HK-2 (cell line): ENCODE results near the gene CADPS.

Experiments used
- DNase-seq: peaks from one replicate; pipeline ENCODE4 v3.0.0-alpha.2; 2018; ENCODE audit not compliant: unreplicated experiment

The CADPS gene

DNA sequence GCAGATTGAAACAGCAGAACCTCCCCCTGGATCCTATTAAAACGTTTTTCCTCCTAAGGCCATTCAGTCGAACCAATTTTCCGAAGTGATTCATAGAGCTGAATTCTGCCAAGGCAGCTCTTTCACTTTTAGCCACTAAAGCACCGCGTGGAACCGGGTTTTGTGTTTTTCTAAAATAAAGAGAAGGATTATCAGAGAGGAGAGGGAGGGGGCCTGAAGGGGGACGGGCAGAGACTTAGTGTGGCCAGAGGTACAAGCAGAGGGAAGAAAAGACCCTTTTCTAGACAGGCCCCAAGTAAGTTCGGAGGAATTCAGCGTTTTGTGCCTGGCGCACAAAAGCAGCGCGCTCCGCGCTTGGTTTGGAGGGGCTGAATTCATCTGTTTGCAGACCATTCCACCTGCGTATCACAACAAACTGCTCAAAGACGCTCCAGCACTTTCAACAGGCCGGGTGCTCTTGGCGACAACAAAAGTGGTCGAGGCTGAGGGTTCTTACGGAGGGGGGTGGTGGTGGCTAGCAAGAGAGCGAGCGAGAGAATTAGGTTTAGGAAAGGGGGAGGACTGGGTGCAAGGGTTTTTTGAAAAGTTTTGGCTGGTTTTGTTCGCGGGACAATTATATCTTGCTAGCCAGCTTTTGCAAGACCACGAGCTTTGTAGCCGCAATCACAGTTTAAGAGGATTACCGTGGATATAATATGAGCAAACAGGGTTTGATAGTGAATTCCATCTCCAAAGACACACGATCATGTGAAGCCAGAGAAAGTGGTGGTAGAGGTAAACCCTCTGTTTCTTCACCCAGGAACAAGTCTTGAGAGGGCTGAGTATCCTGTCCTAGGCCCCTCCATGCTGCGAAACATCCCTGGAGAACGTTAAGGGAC lies 500.6 kb downstream of the CADPS start:
- DNase-seq: no peak

DNA sequence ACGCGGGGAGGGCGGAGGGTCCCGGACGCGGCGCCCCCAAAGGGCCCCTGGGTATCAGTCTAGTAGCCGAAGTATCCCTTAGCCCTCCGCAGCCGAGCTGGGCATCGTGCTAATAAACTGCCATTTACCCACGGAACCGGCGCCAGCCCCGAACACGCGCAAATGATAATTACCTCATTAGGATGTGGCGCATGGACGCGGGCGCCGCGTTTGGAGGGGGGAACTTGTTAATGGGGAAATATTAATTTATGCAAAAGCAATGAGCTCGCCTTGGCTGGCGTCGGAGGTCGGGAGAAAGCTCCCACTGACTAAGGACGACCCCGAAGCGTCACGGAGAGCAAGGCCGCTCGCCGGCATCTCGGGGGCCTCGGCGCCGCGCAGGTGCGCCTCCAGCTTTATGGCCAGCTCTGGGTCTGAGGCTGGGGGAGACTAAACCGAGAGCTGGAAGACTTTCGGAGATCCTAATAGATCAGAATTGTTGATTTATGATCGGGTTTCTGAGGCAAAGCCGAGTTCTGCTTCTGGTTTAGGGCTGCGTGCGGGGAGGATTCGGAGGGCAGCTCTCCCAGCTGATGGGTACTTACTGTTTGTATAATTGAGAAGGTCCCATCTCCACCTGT lies 501.4 kb downstream of the CADPS start:
- no peak for DNase-seq

DNA sequence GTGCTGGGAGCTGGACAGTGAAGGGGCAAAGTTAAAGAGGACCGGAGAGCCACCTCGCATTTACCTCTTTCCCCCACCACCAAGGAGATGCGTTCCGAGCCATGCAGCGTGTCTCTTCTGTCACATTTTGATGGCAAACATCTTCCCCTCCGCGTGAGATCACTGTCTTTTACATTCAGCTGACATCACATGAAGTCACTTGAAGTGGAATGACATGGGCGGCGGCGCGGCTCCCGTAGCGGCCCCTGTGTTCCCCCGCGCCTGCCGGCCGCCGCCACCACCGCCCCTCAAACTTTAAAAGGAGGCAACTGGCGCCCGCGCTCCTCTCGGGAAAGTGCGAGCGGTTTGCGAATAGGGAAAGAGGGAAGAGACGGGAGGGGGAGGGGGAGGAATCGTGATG lies 502.0 kb downstream of the CADPS start, which contains the start of gene FEZF2:
Gene FEZF2, minus strand, starts transcription at position 336 of the 400 bp plus-strand sequence. CDS start 682 bp downstream, outside the sequence.
- no peak for DNase-seq

DNA sequence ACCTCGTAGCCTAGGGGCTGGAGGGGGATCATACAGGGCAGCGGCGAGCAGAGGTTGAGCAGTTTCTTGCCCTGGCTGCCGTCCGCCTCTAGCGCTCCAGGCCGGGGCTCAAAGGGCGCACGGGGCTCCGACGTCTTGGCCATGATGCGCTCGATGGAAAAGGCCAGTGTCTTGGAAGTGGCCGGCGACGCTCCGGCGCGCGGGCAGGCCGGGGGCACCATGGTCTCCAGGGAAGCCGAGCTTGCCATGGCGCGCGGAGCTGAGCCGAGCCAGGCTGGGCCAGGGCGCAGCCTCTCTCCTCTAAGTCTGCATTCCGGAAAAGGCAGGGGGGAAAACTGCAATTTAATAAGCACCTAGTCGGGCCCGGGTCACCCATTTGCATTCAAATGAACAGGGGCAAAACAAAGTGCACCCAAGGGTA lies 502.6 kb downstream of the CADPS start:
- no peak for DNase-seq

DNA sequence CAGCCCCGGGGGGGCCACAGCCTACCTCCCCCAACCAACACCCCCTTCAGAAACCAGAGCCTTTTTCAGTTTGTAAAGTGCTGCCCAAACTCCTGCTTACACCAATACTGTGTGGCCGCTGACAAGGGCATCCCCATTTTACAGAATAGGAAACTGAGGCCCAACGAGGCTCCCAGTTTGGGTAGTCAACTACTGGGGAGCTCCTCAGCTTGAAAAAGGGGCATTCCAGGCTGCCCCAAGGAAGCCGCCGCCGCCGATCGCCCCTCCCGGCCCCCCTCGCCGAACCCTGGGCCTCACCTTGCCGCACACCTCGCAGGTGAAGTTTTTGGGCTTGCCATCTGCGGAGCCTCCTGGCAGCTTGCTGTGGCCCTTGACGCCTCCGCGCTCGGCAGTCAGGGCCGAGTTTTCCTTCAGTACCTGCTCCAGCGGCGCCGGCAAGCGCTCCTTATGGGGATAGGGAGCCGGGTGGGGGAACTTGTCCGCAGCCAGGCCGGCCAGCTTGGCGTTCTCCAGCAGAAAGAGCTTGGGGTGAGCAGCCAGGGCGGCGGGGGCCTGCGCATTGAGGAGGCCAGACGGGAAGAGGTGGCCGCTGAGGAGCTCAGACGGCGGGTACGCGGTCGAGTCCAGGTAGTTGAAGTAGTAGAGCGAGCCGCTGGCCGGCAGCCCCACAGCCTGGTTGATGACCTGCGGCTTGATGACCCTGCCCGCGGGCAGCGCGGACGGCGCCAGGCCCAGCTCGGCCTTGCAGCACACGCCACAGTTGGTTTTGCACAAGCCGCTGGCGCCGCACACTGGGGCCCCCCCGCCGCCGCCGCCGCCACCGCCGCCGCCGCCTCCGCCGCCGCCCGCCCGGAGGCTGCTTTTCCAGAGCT lies 503.3 kb downstream of the CADPS start:
- no peak for DNase-seq

DNA sequence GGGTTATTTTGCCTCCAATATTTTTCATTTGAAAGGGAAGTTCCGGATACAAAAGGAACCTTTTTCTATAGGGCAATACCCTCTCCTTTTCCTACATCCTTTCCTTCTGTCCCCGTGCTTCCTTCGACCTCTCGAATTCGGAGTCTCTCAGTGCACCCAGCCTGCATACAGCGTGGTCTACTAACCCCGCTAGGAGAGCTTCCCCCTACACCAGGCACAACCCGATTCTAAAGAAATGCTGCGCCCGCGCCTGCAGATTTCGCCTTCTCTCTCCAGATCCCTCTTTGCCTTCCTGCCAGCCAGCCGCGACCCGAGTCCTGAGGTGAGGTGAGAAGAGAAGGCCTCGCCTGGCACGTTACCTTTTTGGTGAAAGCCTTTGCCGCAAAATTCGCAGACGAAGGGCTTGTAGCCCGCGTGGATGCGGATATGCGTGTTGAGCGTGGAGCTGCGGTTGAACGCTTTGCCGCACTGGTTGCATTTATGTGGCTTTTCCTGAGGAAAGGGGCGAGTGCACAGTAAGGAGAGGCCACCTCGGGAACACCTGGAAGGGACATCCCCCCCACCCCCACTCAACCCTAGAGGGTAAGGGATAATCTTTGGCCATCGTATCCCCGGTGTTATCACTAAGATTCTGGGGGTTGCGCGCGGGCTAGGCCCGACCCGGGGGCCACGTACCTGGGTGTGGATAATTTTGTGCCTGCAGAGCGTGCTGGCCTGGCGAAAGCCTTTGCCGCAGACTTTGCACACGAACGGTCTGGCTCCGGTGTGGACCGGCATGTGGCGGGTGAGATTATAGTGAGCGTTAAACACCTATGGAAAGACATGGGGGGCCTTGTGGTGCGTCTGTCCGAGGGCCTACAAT lies 504.1 kb downstream of the CADPS start:
- no peak for DNase-seq

DNA sequence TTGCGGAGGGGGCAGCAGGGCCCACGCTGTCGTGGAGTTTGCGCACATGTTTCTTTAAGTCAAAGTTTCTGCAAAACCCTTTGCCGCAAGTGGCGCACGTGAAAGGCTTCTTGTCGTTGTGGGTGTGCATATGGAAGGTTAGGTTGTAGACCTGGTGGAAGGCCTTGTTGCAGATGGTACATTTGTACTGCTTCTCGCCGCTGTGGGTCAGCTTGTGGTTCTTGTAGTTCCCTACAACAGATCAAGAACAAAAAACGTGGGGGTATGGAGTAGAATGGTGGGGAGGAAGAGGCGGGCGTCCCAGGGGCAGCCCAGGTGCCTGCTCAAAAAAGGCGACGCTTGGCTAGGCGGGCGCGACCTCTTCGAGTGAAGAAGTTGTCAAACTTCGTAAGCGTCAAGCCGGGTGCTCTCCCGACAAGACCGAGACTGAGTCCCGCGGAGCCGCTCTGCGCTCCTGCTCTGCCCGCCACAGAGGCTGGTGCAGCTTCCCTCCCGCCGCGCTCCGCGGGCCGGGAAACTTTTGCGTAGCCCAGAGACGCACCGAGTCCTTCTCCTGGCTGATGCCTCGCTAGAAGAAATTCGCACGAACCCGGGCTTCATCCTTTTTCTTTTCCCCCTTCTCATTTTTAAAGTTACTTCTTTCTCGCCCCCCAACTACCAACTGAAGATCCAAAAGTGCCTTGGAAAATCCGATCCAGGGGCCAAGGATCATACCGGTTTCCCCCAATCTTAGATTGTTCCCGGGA lies 504.9 kb downstream of the CADPS start:
- DNase-seq: no peak

DNA sequence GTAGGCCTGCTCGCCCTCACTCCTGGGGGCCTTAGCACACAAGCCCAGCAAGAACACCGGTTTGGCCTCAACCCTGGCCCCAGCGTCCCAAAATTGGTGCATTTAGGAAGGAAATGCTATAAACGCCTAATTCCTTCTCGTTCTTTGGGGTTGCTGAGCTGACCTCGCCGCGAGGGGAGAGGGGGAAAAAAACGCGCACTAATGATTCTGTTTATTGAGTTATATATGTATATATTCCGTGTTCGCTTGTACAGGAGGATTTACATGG lies 505.8 kb downstream of the CADPS start:
- DNase-seq: no peak

DNA sequence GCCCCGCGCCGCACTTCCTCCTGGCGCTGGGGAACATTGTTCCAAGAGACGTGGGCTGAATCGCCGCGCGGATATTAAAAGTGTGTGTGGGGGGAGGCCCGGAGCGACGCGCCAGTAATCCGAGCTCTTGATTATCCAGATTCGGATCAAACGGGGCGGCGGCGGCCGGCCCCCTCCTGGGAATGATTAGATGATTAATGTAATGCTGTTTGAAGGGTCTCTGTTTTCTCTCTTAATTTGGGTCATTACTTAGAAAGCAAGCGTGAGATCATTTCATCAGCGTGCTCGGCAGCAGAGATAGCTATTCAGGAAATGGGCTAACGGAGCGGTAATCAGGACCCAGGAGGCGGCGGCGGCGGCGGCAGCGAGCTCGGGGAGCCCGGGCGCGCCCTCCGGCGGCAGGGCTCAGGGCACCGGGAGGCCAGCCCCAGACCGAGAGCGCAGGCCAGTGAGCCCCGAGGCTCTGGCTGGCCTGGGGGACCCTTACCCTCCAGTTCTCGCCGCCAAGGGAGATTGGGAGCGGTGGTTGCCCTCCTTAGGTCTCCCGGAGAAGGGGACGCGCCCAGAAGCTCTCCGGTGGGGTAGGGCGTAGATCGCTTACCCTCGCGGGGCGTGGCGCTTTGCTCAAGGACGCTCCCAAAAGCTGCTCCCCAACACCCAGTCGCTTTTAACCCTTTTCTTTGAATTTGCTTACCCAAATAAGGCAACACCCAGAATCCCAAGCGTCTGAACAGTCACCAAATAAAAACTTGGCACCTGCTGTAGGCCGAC lies 506.3 kb downstream of the CADPS start:
- no peak for DNase-seq

DNA sequence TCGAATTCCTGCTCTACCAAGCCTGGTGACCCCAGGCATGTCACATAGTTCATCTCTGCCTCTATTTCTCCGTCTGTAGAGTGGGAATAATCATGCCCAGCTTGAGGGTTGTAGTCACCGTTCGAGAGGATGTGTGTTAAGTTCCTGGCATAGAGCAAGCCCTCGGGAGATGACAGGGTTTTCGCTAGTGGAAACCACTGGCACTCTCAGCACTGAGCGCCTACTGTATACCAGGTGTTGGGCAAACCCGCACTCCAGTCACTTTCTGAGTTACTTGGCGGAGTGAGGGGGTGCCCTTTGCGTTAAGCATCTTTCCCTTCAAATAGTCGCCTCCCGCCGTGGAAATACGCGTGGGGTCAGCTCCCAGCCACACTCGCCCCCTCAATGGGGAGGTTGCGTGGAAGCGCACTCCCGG lies 506.9 kb downstream of the CADPS start:
- no peak for DNase-seq

DNA sequence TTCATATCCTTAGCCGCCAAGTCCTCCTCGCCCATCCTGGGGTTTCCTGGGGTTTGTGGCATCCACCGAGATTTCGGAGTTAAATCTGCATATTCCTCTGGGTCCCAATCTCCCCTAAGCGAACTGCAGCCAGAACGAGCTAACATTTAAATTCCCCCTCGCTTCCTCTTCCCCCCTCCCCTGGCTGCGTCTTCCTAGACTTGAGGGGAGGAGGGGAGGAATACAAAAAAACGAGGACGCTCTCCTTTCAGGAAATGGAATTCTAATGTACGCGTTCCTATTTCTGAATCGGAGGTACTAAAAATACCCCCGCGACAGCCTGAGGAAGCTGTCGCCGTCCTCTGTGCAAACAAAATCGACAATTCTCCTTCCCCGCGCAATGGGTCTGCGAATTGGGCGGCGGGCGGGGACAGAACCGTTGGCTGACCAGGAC lies 507.4 kb downstream of the CADPS start:
- no peak for DNase-seq

DNA sequence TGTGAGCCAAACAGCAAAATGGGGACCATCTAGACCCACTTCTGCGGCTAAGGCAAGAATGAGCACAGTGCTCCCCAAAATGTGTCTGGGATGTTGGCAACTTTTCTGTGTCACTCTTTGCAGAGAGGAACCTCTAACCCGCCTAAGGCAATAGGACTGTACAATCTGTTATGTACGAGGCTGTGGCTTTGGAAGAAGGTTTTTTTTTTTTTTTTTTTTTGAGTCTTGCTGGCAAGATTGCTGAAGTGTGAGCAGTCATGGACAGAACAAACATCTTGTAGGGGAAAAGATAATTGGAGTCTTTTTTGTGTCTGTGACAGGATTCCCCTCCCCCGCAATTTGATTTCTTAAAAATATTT lies 509.1 kb downstream of the CADPS start:
- DNase-seq: no peak

DNA sequence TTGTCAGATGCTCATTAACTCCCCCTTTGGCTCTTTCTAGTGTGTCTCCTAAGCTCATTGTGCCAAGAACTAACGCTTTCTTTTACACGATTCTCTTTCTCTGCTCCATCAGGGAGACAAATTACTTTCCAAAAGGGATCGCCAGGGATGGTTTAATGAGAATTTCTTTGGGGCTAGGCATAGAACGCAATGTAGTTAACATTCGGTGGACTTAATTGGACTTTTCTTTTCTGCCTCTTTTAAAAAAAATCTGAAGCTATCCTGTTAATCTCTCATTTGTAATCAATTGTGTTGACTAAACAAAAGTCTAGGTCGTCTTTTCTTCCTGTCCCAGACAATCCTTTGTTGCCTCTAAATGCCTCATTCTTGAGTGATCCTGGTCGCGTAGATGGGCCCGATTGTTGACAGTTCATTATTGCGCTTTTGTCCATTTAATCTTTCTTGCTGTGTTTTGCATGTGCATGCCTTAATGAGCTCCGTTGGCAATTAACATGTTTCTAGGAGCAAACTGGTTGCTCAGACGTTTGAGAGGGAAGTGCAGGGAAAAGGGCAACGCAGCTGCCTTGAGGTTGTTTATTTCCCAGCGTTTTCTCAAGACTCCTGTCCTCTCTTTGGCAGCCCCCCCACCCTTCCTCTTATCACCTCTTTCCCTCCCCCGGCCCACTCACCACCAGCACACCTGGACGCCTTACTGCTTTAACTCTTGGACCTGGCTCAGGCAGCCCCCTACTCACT lies 509.7 kb downstream of the CADPS start:
- no peak for DNase-seq

DNA sequence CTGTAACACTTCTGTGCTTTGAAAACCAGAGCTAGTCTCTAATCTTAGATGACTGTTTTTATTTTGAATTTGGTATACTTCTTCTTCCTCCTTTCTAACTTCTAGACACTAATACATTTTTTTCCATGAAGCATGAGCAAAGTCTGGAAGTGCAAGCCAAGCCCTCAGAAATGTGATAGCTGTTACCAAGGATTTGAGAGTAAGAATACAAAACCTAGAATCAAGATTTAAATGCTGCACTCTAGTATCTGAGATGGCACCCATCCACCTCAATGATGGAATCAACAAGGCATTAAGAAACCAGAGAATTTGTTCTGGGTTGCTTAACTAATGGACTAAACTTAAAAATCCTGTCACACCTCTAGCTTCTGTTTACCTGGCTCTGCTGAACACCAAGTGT lies 511.0 kb downstream of the CADPS start:
- DNase-seq: no peak

DNA sequence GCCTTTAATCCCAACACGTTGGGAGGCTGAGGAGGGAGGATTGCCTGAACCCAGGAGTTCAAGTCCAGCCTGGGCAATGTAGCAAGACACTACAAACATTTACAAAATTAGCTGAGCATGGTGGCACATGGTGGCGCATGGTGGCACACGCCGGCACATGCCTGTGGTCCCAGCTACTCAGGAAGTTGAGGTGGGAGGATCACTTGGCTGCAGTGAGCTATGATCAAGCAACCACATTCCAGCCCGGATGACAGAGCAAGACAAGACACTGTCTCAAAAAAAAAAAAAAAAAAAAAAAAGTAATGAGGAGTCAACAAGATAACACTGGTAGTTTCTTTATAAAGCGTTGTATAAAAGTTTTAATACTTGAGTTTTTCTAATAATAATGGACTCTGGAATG lies 511.9 kb downstream of the CADPS start:
- peak; percentile 26 for DNase-seq

DNA sequence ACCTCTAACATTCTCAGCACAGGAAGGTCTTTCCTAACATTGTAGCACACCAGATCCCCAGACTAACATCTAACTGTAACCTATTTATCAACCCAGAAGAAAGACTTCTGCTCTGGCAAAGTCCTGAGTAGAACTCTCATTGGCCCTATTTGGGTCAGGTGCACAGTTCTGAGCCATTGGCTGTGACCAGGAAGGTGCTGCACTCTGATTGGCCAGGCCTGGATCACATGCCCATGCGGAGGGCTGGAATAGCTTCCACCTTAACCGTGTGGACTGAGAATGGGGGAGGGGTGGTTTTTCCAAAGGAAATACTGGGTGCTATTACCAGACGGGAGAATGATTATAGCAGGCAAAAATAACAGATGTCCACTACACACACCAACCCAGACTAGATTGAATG lies 513.4 kb downstream of the CADPS start:
- no peak for DNase-seq

DNA sequence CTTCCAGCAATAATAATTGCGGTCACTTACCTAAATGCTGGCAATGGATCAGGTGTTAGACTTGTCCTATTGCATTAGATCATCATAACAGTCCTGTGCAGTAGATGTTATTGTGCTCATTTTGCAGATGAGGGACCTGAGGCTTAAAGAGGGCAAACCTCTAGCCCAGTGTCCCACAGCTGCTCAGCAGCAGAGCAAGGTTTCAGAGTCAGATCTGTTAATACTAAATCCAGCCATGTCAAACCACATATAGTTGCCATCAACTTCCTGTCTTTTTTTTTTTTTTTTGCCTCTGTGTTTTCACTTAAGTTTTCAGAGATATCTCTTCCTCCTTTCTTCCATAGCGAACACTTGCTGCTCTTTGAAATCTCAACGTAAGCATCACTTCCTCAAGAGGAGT lies 514.0 kb downstream of the CADPS start:
- DNase-seq: no peak

DNA sequence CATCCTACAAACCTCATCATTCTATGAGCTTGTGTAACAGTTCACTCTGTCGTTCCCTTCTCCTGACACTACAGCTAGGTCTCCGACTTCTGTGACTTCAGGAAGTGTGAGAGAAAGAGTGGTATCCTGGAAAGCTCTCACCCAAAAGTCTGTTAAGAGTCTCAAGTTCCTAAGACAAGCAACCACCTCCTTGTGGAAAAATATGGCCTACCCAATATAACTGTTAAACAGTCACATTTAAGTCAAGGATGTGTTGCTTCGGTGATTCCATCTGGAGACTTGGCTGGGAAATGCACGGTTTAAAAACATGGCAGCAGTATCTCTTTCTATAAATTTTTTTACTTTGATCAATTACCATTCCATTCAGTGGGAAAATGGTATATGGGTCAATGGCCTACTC lies 515.7 kb downstream of the CADPS start:
- no peak for DNase-seq

DNA sequence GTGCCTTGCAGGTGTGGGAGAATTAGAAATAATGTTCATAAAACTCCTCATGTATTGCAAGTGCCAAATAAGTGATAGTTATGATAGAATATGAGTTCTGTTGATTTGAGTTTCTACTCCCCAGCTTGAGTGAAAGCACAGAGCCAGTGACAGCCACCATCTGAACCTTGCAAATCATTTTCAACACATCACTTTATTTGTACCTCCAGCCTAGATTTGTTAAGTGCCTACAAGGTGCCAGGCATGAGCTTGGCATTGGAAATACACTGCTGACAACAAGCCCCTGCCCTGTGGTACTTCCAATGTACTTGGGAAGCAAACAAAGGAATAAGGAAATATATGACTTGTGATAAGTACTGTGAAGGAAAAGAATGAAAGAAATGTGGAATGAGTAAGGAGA lies 518.9 kb downstream of the CADPS start:
- no peak for DNase-seq
